SK-N-SH treated with all-trans-retinoic acid at 6 μM for 48 hours (cell line): Measurements from ENCODE around the gene KLHDC10.

Experiments
- ATAC-seq: fragments of 200-7000 bp; cut with Tn5 transposase; 3 replicates; pipeline ENCODE4 v1.9.1; 2020; ENCODE audit warnings: mild to moderate bottlenecking, moderate library complexity
- ARNTL ChIP-seq: fragments of 450-650 bp; formaldehyde crosslinking; IDR thresholded peaks from 2 replicates; pipeline ENCODE4 v1.5.0; 2020; ENCODE audit warnings: low read depth, mild to moderate bottlenecking, moderate library complexity, borderline replicate concordance
- BACH2 ChIP-seq: fragments of 250-450 bp; sonication (Bioruptor Pico); IDR thresholded peaks from 2 replicates; pipeline ENCODE4 v1.9.0; 2021; ENCODE audit warnings: mild to moderate bottlenecking, borderline replicate concordance
- CSDC2 ChIP-seq: fragments of 250-450 bp; sonication (Bioruptor Pico); IDR thresholded peaks from 2 replicates; pipeline ENCODE4 v1.5.0; 2020; ENCODE audit warnings: mild to moderate bottlenecking, moderate library complexity
- ESRRG ChIP-seq: fragments of 250-450 bp; sonication (Bioruptor Pico); IDR thresholded peaks from 2 replicates; pipeline ENCODE4 v1.6.1; 2021; ENCODE audit warnings: mild to moderate bottlenecking
- ISL1 ChIP-seq: fragments of 250-450 bp; sonication (Bioruptor Pico); IDR thresholded peaks from 2 replicates; pipeline ENCODE4 v2.1.2; 2022; ENCODE audit warnings: mild to moderate bottlenecking, moderate library complexity
- OSR1 ChIP-seq: fragments of 250-450 bp; sonication (Bioruptor Pico); IDR thresholded peaks from 2 replicates; pipeline ENCODE4 v1.8.0; 2022; ENCODE audit warnings: moderate library complexity, mild to moderate bottlenecking, inconsistent platforms
- PPARA ChIP-seq: fragments of 250-450 bp; sonication (Bioruptor Pico); IDR thresholded peaks from 2 replicates; pipeline ENCODE4 v1.5.0; 2020; ENCODE audit warnings: mild to moderate bottlenecking, borderline replicate concordance
- RARB ChIP-seq: fragments of 250-450 bp; sonication (Bioruptor Pico); IDR thresholded peaks from 2 replicates; pipeline ENCODE4 v1.8.0; 2021; ENCODE audit warnings: mild to moderate bottlenecking, moderate library complexity
- SNAI2 ChIP-seq: fragments of 250-450 bp; sonication (Bioruptor Pico); IDR thresholded peaks from 2 replicates; pipeline ENCODE4 v1.5.0; 2020; ENCODE audit warnings: mild to moderate bottlenecking, moderate library complexity
- TCF4 ChIP-seq: fragments of 250-450 bp; sonication (Bioruptor Pico); IDR thresholded peaks from 2 replicates; pipeline ENCODE4 v1.8.0; 2021; ENCODE audit warnings: mild to moderate bottlenecking, moderate library complexity, borderline replicate concordance
- TOX ChIP-seq: fragments of 250-450 bp; sonication (Bioruptor Pico); IDR thresholded peaks from 2 replicates; pipeline ENCODE4 v1.8.0; 2021; ENCODE audit warnings: mild to moderate bottlenecking, moderate library complexity, borderline replicate concordance
- ZC3H10 ChIP-seq: fragments of 250-450 bp; sonication (Bioruptor Pico); IDR thresholded peaks from 2 replicates; pipeline ENCODE4 v1.5.1; 2021; ENCODE audit warnings: mild to moderate bottlenecking, moderate library complexity
- ZFP3 ChIP-seq: fragments of 250-450 bp; sonication (Bioruptor Pico); IDR thresholded peaks from 2 replicates; pipeline ENCODE4 v1.5.0; 2020; ENCODE audit warnings: mild to moderate bottlenecking, moderate library complexity
- ZFP30 ChIP-seq: fragments of 450-650 bp; formaldehyde crosslinking; IDR thresholded peaks from 2 replicates; pipeline ENCODE4 v1.5.0; 2022; ENCODE audit warnings: mild to moderate bottlenecking, moderate library complexity
- ZNF565 ChIP-seq: fragments of 450-650 bp; formaldehyde crosslinking; conservative IDR thresholded peaks from 2 replicates; pipeline ENCODE4 v1.5.0; 2020; ENCODE audit warnings: low read depth, mild to moderate bottlenecking, moderate library complexity
- ZNF70 ChIP-seq: fragments of 450-650 bp; formaldehyde crosslinking; IDR thresholded peaks from 2 replicates; pipeline ENCODE4 v1.5.0; 2020; ENCODE audit warnings: mild to moderate bottlenecking, moderate library complexity
- TF ChIP-seq, protein P1 (sequence below): fragments of 250-450 bp; sonication (Bioruptor Pico); IDR thresholded peaks from 2 replicates; pipeline ENCODE4 v1.5.1; 2020; ENCODE audit warnings: low read depth, mild to moderate bottlenecking, moderate library complexity
- TF ChIP-seq, protein P2 (sequence below): fragments of 250-450 bp; sonication (Bioruptor Pico); IDR thresholded peaks from 2 replicates; pipeline ENCODE4 v1.8.0; 2020; ENCODE audit warnings: mild to moderate bottlenecking, moderate library complexity, borderline replicate concordance
- TF ChIP-seq, protein P3 (sequence below): fragments of 250-450 bp; sonication (Bioruptor Pico); IDR thresholded peaks from 2 replicates; pipeline ENCODE4 v1.5.0; 2020; ENCODE audit warnings: mild to moderate bottlenecking, moderate library complexity
- TF ChIP-seq, protein P4 (sequence below): fragments of 250-450 bp; sonication (Bioruptor Pico); IDR thresholded peaks from 2 replicates; pipeline ENCODE4 v1.8.0; 2021; ENCODE audit warnings: low read depth, mild to moderate bottlenecking, moderate library complexity, borderline replicate concordance
- TF ChIP-seq, protein P5 (sequence below): fragments of 250-450 bp; sonication (Bioruptor Pico); IDR thresholded peaks from 2 replicates; pipeline ENCODE4 v1.5.1; 2021; ENCODE audit warnings: mild to moderate bottlenecking, moderate library complexity

KLHDC10 gene

DNA sequence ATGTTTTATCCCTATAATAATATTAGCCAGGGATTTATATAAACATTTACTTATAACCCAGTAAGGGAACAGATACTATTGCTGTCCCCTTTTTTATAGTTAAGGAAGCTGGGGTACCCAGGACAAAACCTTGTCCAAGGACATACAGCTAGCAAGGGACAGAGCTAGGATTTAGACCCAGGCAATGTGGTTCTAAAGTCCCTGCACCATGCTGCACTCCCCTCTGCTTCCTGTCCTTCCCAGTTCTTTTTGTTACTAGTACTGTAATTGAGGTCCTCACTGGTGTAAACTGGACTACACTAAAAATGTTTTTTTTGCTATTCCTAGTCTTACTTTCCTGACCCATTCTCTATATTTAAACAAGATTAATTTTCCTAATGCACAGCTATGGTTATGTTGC is 16.6 kb downstream of the KLHDC10 start:
- peak; percentile 62 for ATAC-seq
- TF ChIP-seq, protein P1, sequence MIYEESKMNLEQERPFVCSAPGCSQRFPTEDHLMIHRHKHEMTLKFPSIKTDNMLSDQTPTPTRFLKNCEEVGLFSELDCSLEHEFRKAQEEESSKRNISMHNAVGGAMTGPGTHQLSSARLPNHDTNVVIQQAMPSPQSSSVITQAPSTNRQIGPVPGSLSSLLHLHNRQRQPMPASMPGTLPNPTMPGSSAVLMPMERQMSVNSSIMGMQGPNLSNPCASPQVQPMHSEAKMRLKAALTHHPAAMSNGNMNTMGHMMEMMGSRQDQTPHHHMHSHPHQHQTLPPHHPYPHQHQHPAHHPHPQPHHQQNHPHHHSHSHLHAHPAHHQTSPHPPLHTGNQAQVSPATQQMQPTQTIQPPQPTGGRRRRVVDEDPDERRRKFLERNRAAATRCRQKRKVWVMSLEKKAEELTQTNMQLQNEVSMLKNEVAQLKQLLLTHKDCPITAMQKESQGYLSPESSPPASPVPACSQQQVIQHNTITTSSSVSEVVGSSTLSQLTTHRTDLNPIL (CRISPR knock-in tag), result no peak
- TF ChIP-seq, protein P2, sequence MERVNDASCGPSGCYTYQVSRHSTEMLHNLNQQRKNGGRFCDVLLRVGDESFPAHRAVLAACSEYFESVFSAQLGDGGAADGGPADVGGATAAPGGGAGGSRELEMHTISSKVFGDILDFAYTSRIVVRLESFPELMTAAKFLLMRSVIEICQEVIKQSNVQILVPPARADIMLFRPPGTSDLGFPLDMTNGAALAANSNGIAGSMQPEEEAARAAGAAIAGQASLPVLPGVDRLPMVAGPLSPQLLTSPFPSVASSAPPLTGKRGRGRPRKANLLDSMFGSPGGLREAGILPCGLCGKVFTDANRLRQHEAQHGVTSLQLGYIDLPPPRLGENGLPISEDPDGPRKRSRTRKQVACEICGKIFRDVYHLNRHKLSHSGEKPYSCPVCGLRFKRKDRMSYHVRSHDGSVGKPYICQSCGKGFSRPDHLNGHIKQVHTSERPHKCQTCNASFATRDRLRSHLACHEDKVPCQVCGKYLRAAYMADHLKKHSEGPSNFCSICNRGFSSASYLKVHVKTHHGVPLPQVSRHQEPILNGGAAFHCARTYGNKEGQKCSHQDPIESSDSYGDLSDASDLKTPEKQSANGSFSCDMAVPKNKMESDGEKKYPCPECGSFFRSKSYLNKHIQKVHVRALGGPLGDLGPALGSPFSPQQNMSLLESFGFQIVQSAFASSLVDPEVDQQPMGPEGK (CRISPR knock-in tag), result no peak
- TF ChIP-seq, protein P3, sequence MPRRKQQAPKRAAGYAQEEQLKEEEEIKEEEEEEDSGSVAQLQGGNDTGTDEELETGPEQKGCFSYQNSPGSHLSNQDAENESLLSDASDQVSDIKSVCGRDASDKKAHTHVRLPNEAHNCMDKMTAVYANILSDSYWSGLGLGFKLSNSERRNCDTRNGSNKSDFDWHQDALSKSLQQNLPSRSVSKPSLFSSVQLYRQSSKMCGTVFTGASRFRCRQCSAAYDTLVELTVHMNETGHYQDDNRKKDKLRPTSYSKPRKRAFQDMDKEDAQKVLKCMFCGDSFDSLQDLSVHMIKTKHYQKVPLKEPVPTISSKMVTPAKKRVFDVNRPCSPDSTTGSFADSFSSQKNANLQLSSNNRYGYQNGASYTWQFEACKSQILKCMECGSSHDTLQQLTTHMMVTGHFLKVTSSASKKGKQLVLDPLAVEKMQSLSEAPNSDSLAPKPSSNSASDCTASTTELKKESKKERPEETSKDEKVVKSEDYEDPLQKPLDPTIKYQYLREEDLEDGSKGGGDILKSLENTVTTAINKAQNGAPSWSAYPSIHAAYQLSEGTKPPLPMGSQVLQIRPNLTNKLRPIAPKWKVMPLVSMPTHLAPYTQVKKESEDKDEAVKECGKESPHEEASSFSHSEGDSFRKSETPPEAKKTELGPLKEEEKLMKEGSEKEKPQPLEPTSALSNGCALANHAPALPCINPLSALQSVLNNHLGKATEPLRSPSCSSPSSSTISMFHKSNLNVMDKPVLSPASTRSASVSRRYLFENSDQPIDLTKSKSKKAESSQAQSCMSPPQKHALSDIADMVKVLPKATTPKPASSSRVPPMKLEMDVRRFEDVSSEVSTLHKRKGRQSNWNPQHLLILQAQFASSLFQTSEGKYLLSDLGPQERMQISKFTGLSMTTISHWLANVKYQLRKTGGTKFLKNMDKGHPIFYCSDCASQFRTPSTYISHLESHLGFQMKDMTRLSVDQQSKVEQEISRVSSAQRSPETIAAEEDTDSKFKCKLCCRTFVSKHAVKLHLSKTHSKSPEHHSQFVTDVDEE (CRISPR knock-in tag), result no peak
- no peak for TF ChIP-seq TCF4
- no peak for TF ChIP-seq ZFP3 (CRISPR knock-in tag)
- TF ChIP-seq BACH2 (CRISPR knock-in tag), result no peak
- TF ChIP-seq ZNF70, result no peak
- no peak for TF ChIP-seq TOX (CRISPR knock-in tag)
- TF ChIP-seq RARB, result no peak
- no peak for TF ChIP-seq ISL1
- no peak for TF ChIP-seq ZC3H10 (CRISPR knock-in tag)
- TF ChIP-seq, protein P4, sequence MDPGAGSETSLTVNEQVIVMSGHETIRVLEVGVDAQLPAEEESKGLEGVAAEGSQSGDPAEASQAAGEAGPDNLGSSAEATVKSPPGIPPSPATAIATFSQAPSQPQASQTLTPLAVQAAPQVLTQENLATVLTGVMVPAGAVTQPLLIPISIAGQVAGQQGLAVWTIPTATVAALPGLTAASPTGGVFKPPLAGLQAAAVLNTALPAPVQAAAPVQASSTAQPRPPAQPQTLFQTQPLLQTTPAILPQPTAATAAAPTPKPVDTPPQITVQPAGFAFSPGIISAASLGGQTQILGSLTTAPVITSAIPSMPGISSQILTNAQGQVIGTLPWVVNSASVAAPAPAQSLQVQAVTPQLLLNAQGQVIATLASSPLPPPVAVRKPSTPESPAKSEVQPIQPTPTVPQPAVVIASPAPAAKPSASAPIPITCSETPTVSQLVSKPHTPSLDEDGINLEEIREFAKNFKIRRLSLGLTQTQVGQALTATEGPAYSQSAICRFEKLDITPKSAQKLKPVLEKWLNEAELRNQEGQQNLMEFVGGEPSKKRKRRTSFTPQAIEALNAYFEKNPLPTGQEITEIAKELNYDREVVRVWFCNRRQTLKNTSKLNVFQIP (CRISPR knock-in tag), result no peak
- TF ChIP-seq, protein P5, sequence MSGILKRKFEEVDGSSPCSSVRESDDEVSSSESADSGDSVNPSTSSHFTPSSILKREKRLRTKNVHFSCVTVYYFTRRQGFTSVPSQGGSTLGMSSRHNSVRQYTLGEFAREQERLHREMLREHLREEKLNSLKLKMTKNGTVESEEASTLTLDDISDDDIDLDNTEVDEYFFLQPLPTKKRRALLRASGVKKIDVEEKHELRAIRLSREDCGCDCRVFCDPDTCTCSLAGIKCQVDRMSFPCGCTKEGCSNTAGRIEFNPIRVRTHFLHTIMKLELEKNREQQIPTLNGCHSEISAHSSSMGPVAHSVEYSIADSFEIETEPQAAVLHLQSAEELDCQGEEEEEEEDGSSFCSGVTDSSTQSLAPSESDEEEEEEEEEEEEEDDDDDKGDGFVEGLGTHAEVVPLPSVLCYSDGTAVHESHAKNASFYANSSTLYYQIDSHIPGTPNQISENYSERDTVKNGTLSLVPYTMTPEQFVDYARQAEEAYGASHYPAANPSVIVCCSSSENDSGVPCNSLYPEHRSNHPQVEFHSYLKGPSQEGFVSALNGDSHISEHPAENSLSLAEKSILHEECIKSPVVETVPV (CRISPR knock-in tag), result no peak
- no peak for TF ChIP-seq ARNTL (CRISPR knock-in tag)
- TF ChIP-seq SNAI2 (CRISPR knock-in tag), result no peak
- no peak for TF ChIP-seq OSR1 (CRISPR knock-in tag)
- TF ChIP-seq ESRRG (CRISPR knock-in tag), result no peak
- no peak for TF ChIP-seq ZNF565 (CRISPR knock-in tag)
- TF ChIP-seq CSDC2 (CRISPR knock-in tag), result no peak

DNA sequence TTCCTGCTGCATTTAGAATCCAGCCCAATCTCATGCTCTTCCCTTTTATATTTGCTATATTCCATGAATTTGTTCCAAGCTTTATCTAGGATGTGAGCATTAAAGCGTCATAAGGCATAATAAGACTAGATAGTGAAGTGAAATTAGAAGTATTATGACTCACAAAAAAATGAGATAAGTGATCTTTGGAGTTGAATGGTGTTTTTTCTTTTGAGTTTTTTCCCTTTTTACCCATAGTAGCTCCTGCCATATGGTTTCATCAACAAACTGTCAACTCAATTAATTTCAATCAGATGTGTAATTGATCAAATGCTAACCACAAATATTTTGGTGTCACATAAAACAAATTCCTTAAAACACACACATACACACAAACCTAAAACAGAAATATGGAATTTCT is 17.0 kb downstream of the KLHDC10 start:
- TF ChIP-seq ISL1 (peak; percentile 78), PPARA (no peak)

DNA sequence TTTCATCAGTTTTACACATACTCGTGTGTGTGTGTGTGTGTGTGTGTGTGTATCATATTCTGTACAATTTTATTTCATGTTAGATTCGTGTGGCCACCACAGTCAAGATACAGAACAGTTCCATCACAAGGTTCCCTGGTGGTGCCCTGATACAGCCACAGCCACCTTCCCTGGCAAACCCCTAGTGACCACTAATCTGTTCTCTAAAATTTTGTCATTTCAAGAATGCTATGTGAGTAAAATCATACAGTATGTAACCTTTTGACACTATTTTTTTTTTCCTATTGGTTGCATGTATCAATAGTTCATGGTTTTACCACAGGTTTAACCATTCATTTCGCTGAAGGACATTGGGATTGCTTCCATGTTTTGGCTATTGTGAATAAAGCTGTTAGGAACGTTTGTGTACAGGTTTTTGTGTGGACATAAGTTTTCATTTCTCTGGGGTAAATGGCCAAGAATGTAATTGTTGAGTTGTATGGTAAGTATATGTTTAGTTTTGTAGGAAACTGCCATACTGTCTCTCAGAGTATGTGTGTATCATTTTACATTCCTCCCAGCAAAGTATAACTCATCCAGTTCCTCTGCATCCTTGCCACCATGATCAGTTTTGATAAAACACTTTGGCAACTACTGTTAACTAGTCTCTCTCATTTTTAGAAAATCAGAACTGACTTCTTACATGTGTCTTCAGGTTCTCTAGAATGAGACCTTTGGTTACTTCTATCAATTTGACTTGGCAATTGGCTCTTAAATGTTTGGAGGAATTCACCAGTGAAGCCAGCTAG is 20.6 kb downstream of the KLHDC10 start:
- TF ChIP-seq, protein P1 (CRISPR knock-in tag), result no peak
- TF ChIP-seq ARNTL (CRISPR knock-in tag) (no peak), ZC3H10 (CRISPR knock-in tag) (no peak), RARB (no peak), ZNF565 (CRISPR knock-in tag) (no peak), TOX (CRISPR knock-in tag) (no peak), SNAI2 (CRISPR knock-in tag) (no peak), PPARA (no peak), CSDC2 (CRISPR knock-in tag) (no peak), ZFP30 (CRISPR knock-in tag) (no peak), OSR1 (CRISPR knock-in tag) (no peak)
- ATAC-seq, result no peak

More for the DNA sequence above, 17.0 kb downstream of the KLHDC10 start:
- peak; percentile 62 for ATAC-seq
